GM19452 (cell line): ENCODE measurements around the gene CDH22.

ENCODE experiments used
- ATAC-seq: cut with Tn5 transposase; IDR thresholded peaks from one replicate; pipeline ENCODE4 v1.9.1; 2021; ENCODE audit not compliant: unreplicated experiment

The CDH22 gene

GRCh38 chr20:46219190-46219589 is 89.1 kb downstream of the CDH22 start:
- ATAC-seq, result no peak

- no peak for ATAC-seq
These were observed 89.6 kb downstream of the CDH22 start for GRCh38 chr20:46218656-46219055.

GRCh38 chr20:46217583-46217982 is 90.7 kb downstream of the CDH22 start:
- ATAC-seq, result no peak

- ATAC-seq, result no peak
These were observed 91.4 kb downstream of the CDH22 start for GRCh38 chr20:46216770-46217464.

GRCh38 chr20:46215913-46216707 is 92.2 kb downstream of the CDH22 start:
- ATAC-seq, result no peak

- ATAC-seq, result no peak
These were observed 93.3 kb downstream of the CDH22 start for GRCh38 chr20:46214824-46215488.

- ATAC-seq, result no peak
These were observed 94.1 kb downstream of the CDH22 start for GRCh38 chr20:46213946-46214823.

- ATAC-seq, result no peak
These were observed 95.4 kb downstream of the CDH22 start for GRCh38 chr20:46212876-46213275.

- no peak for ATAC-seq
These were observed 96.0 kb downstream of the CDH22 start for GRCh38 chr20:46212252-46212651.

GRCh38 chr20:46211331-46211722 is 97.0 kb downstream of the CDH22 start:
- ATAC-seq, result no peak

- no peak for ATAC-seq
These were observed 97.5 kb downstream of the CDH22 start for GRCh38 chr20:46210672-46211330.

GRCh38 chr20:46209930-46210671 is 98.2 kb downstream of the CDH22 start:
- no peak for ATAC-seq

GRCh38 chr20:46207793-46208192 is 100.5 kb downstream of the CDH22 start:
- no peak for ATAC-seq

GRCh38 chr20:46206992-46207549 is 101.2 kb downstream of the CDH22 start:
- no peak for ATAC-seq

- no peak for ATAC-seq
These were observed 102.3 kb downstream of the CDH22 start for GRCh38 chr20:46206025-46206424.

- no peak for ATAC-seq
These were observed 102.9 kb downstream of the CDH22 start for GRCh38 chr20:46205349-46205748.

GRCh38 chr20:46204594-46205186 is 103.6 kb downstream of the CDH22 start:
- no peak for ATAC-seq

- ATAC-seq, result no peak
These were observed 104.8 kb downstream of the CDH22 start for GRCh38 chr20:46203510-46203837.
